Liver (tissue), 3 donors: ENCODE measurements around the gene OASL.

Experiments used
- CTCF ChIP-seq: fragments of 150-350 bp; IDR thresholded peaks from 2 replicates; pipeline ENCODE4 v1.5.1; 2017; ENCODE audit warnings: improper control_type of control experiment, low read depth, low read length; ENCODE audit not compliant: missing input control
- GABPA ChIP-seq, 2 donors: IDR thresholded peaks in 1 of 2; conservative IDR thresholded peaks in 1 of 2; 2 replicates each; pipeline ENCODE4 v1.6.1; 2016; ENCODE audit warnings: antibody characterized with exemption in 2 of 2, mild to moderate bottlenecking in 1 of 2, moderate library complexity in 1 of 2
- JUND ChIP-seq, 2 donors: IDR thresholded peaks; 2 replicates each; pipeline ENCODE4 v1.6.1; 2016; ENCODE audit warnings: antibody characterized with exemption in 2 of 2
- MAX ChIP-seq: IDR thresholded peaks from 2 replicates; pipeline ENCODE4 v1.6.1; 2016; ENCODE audit warnings: antibody characterized with exemption
- NR2F2 ChIP-seq: IDR thresholded peaks from 2 replicates; pipeline ENCODE4 v1.6.1; 2016; ENCODE audit warnings: antibody characterized with exemption
- REST ChIP-seq: IDR thresholded peaks from 2 replicates; pipeline ENCODE4 v1.6.1; 2016; ENCODE audit warnings: antibody characterized with exemption, mild to moderate bottlenecking
- RXRA ChIP-seq, 2 donors: IDR thresholded peaks; 2 replicates each; pipeline ENCODE4 v1.6.1; 2017 to 2018; ENCODE audit warnings: antibody characterized with exemption in 2 of 2, mild to moderate bottlenecking in 1 of 2
- SP1 ChIP-seq: IDR thresholded peaks from 2 replicates; pipeline ENCODE4 v1.6.1; 2018; ENCODE audit warnings: antibody characterized with exemption, mild to moderate bottlenecking
- TAF1 ChIP-seq: conservative IDR thresholded peaks from 2 replicates; pipeline ENCODE4 v1.6.1; 2016; ENCODE audit warnings: antibody characterized with exemption, mild to moderate bottlenecking
- YY1 ChIP-seq: IDR thresholded peaks from 2 replicates; pipeline ENCODE4 v1.6.1; 2016; ENCODE audit warnings: antibody characterized with exemption, mild to moderate bottlenecking
- ZBTB33 ChIP-seq: IDR thresholded peaks from 2 replicates; pipeline ENCODE4 v1.6.1; 2016; ENCODE audit warnings: antibody characterized with exemption
- donor health status: healthy.
- donor health status: healthy.

GRCh38 chr12:121072147-121072546 is 33.1 kb upstream of the OASL start:
- no peak for TF ChIP-seq REST
- TF ChIP-seq CTCF = no peak
- TF ChIP-seq TAF1 = no peak
- TF ChIP-seq MAX = no peak
- no peak for TF ChIP-seq RXRA (IDR thresholded peaks at IDR 0.05)
- TF ChIP-seq NR2F2 = no peak
- no peak for TF ChIP-seq GABPA (IDR thresholded peaks at IDR 0.05 in 1 of 2, conservative IDR thresholded peaks at IDR 0.05 in 1 of 2)
- TF ChIP-seq JUND (IDR thresholded peaks at IDR 0.05) = no peak
- no peak for TF ChIP-seq YY1
- no peak for TF ChIP-seq SP1
- TF ChIP-seq ZBTB33 = no peak
